Mucosa of descending colon (tissue), 3 donors: ENCODE measurements around the gene CMKLR1. TPM values are rescaled to one million over a fixed set of nuclear protein-coding genes. Genes with fewer than 3 reads are reported as not detected.

Source experiments
- ATAC-seq: fragments of 200-7000 bp; cut with Tn5 transposase; one replicate; pipeline ENCODE4 v1.9.1; 2020; ENCODE audit warnings: mild to moderate bottlenecking, moderate library complexity
- DNase-seq, 3 donors: peaks; one replicate each; pipeline ENCODE4 v3.0.0-alpha.2; 2020
- H3K36me3 ChIP-seq: fragments of 200-600 bp; one replicate; pipeline ENCODE4 v1.8.0; 2021; ENCODE audit warnings: low read depth, mild to moderate bottlenecking
- H3K4me1 ChIP-seq: fragments of 200-600 bp; one replicate; pipeline ENCODE4 v1.8.0; 2021; ENCODE audit warnings: low read depth, mild to moderate bottlenecking
- H3K4me3 ChIP-seq: fragments of 200-600 bp; one replicate; pipeline ENCODE4 v1.8.0; 2021; ENCODE audit warnings: mild to moderate bottlenecking
- H3K9me3 ChIP-seq: fragments of 200-600 bp; one replicate; pipeline ENCODE4 v1.8.0; 2021; ENCODE audit warnings: mild to moderate bottlenecking
- CTCF ChIP-seq: fragments of 200-600 bp; IDR thresholded peaks from one replicate; pipeline ENCODE4 v1.8.0; 2022; ENCODE audit warnings: antibody characterized with exemption, mild to moderate bottlenecking
- intact Hi-C, 2 donors: fragments of 100-400 bp; cut with DNase I in 1 of 2; cut with micrococcal nuclease in 1 of 2; formaldehyde crosslinking; loops; one replicate each; pipeline versions ENCODE4 v1.11.0 to v1.11.1; 2022; cut with DNase I, micrococcal nuclease
- total RNA-seq, 3 donors: library from RNA; stranded (reverse); fragmentation: NEBNext Ultra II Directional in 2 of 3; extraction: Animal tissue kit (Norgen Biotek cat#: 25700) in 2 of 3; gene quantifications; one replicate each; pipeline versions ENCODE4 v1.2.1 to v1.2.4, GENCODE V29; 2021 to 2023
- donor health status: DM: no; HTN: no; CAD: no; lungs with moderate emphysema.
- donor health status: DM: no; HTN: no; CAD: no.
- donor health status: DM: no; HTN: yes; CAD: no.

Gene CMKLR1
- total RNA-seq, 3 donors from 2014 or later = 4.4 to 15.7 (median 10.8) TPM

GRCh38 chr12:108380382-108380781 is 41.3 kb upstream of the CMKLR1 start:
- Histone ChIP-seq H3K36me3 (no peaks in the 10 kb centered on the region), H3K9me3 (peaks cover 5% of the 10 kb centered on the region), H3K4me3 (no peak overlapping the region), H3K4me1 (no peaks in the 10 kb centered on the region)
- intact Hi-C loops = no loop called here
- no peak for DNase-seq
- TF ChIP-seq CTCF = no peak
- no peak for ATAC-seq

GRCh38 chr12:108379823-108380222 is 40.7 kb upstream of the CMKLR1 start:
- DNase-seq (no peak), ATAC-seq (no peak)
- Histone ChIP-seq H3K36me3 (no peaks in the 10 kb centered on the region), H3K4me1 (no peaks in the 10 kb centered on the region), H3K4me3 (no peak overlapping the region), H3K9me3 (peaks cover 4% of the 10 kb centered on the region)
- intact Hi-C loops = no loop called here
- TF ChIP-seq CTCF = no peak

- Histone ChIP-seq H3K4me3 (no peak overlapping the region), H3K4me1 (no peaks in the 10 kb centered on the region), H3K9me3 (peaks cover 5% of the 10 kb centered on the region), H3K36me3 (no peaks in the 10 kb centered on the region)
- DNase-seq = no peak
- no peak for TF ChIP-seq CTCF
- intact Hi-C loops = no loop called here
- ATAC-seq = no peak
These were observed 39.8 kb upstream of the CMKLR1 start for GRCh38 chr12:108378926-108379325.

- ATAC-seq (no peak), DNase-seq (no peak)
- Histone ChIP-seq H3K4me3 (no peak overlapping the region), H3K36me3 (no peaks in the 10 kb centered on the region), H3K4me1 (no peaks in the 10 kb centered on the region), H3K9me3 (peaks cover 13% of the 10 kb centered on the region)
- intact Hi-C loops = no loop called here
- TF ChIP-seq CTCF = no peak
These were observed 38.1 kb upstream of the CMKLR1 start for GRCh38 chr12:108377260-108377659.

GRCh38 chr12:108375986-108376663 is 37.0 kb upstream of the CMKLR1 start:
- H3K4me3 ChIP-seq = no peak overlapping the region
- H3K4me1 ChIP-seq = no peaks in the 10 kb centered on the region
- H3K9me3 ChIP-seq = peaks cover 13% of the 10 kb centered on the region
- intact Hi-C loops = no loop called here
- no peak for TF ChIP-seq CTCF
- H3K36me3 ChIP-seq = no peaks in the 10 kb centered on the region
- DNase-seq = no peak
- ATAC-seq = no peak
